A673 (cell line): ENCODE data around the gene KIF1A.

Experiments used
- EZH2 ChIP-seq: fragments of 200-600 bp; sonication (generic); IDR thresholded peaks from 2 replicates; pipeline ENCODE4 v1.6.1; 2017; ENCODE audit warnings: borderline replicate concordance, low read depth, mild to moderate bottlenecking, mixed read lengths, antibody characterized with exemption, low read length; ENCODE audit not compliant: poor library complexity, severe bottlenecking
- TF ChIP-seq, protein P1 (sequence below): fragments of 300-800, 200-600 bp; sonication (generic); conservative IDR thresholded peaks from 2 replicates; pipeline ENCODE4 v1.5.1; 2017; ENCODE audit warnings: low read depth, mild to moderate bottlenecking, antibody characterized with exemption, low read length, moderate library complexity, mixed read lengths

DNA sequence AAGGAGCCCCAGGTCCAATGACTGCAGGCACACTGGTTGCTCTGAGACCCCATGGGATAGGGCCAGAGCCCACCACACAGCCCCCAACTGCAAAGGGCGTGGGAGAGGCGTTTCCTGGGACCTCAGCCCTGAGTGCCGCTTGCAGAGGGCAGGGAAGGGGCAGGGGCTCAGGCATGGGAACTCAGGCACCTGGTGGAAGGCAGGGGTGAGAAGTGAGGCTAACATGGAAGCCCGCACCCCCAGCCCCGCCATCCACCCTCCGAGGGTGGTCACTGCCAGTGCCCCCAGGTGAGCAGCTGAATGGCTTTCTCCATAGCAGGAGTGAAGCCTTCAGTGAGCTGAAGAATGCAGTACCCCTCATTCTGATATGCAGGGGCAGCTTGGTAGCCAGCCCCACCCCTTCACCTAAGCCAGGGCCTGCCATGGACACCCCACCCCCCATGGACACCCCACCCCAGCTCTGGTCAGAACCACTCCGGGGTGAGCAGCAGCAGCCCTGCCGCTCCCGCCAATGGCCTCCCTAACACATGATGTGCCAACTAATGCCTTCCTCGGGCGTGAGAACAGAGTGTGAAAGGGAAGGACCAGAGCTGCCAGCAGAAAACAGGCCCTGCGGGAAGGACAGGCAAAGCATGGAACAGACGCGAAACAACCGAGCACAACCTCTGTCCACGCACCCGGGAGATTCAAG, 6.6 kb downstream of the KIF1A start:
- TF ChIP-seq EZH2: no peak
- TF ChIP-seq, protein P1, sequence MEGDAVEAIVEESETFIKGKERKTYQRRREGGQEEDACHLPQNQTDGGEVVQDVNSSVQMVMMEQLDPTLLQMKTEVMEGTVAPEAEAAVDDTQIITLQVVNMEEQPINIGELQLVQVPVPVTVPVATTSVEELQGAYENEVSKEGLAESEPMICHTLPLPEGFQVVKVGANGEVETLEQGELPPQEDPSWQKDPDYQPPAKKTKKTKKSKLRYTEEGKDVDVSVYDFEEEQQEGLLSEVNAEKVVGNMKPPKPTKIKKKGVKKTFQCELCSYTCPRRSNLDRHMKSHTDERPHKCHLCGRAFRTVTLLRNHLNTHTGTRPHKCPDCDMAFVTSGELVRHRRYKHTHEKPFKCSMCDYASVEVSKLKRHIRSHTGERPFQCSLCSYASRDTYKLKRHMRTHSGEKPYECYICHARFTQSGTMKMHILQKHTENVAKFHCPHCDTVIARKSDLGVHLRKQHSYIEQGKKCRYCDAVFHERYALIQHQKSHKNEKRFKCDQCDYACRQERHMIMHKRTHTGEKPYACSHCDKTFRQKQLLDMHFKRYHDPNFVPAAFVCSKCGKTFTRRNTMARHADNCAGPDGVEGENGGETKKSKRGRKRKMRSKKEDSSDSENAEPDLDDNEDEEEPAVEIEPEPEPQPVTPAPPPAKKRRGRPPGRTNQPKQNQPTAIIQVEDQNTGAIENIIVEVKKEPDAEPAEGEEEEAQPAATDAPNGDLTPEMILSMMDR: no peak
